ENCODE data around the gene DIP2C.
"Not testable (repeated sequence)": the region's sequence is repeated elsewhere in the genome, so short reads cannot be mapped to it uniquely, and the experiment has no call there.

DIP2C gene

GRCh38 chr10:306675-307185, 382.7 kb downstream of the DIP2C start:
- no peak for DNase-seq

GRCh38 chr10:306007-306674, 383.3 kb downstream of the DIP2C start:
- no peak for DNase-seq

- no peak for DNase-seq
Measured at GRCh38 chr10:305034-305433, 384.4 kb downstream of the DIP2C start.

GRCh38 chr10:301536-301935, 387.9 kb downstream of the DIP2C start:
- DNase-seq = no peak

GRCh38 chr10:300580-300979, 388.9 kb downstream of the DIP2C start:
- DNase-seq = not testable (repeated sequence)

- DNase-seq = no peak
Measured at GRCh38 chr10:299969-300368, 389.5 kb downstream of the DIP2C start.

- no peak for DNase-seq
Measured at GRCh38 chr10:299512-299911, 390.0 kb downstream of the DIP2C start.

GRCh38 chr10:298033-298432, 391.4 kb downstream of the DIP2C start:
- DNase-seq = no peak

GRCh38 chr10:297567-297966, 391.9 kb downstream of the DIP2C start:
- no peak for DNase-seq

- DNase-seq = no peak
Measured at GRCh38 chr10:293636-294035, 395.8 kb downstream of the DIP2C start.

GRCh38 chr10:290026-290725, 399.3 kb downstream of the DIP2C start:
- no peak for DNase-seq

GRCh38 chr10:289581-289980, 399.9 kb downstream of the DIP2C start:
- no peak for DNase-seq

GRCh38 chr10:288316-289200, 400.9 kb downstream of the DIP2C start:
- DNase-seq = no peak

- no peak for DNase-seq
Measured at GRCh38 chr10:287814-288213, 401.7 kb downstream of the DIP2C start.

GRCh38 chr10:287026-287709, 402.3 kb downstream of the DIP2C start:
- no peak for DNase-seq

- DNase-seq = no peak
Measured at GRCh38 chr10:285216-285615, 404.3 kb downstream of the DIP2C start.

GRCh38 chr10:283916-284356, 405.5 kb downstream of the DIP2C start:
- no peak for DNase-seq

GRCh38 chr10:283140-283479, 406.4 kb downstream of the DIP2C start:
- no peak for DNase-seq

- no peak for DNase-seq
Measured at GRCh38 chr10:282294-283139, 407.0 kb downstream of the DIP2C start.

- no peak for DNase-seq
Measured at GRCh38 chr10:279655-280054, 409.8 kb downstream of the DIP2C start.

- no peak for DNase-seq
Measured at GRCh38 chr10:279232-279631, 410.2 kb downstream of the DIP2C start.

- no peak for DNase-seq
Measured at GRCh38 chr10:278707-279106, 410.8 kb downstream of the DIP2C start.
